ENCODE measurements around the gene YWHAQ. TPM values are rescaled to one million over a fixed set of nuclear protein-coding genes. Genes with fewer than 3 reads are reported as not detected.
"Not testable (repeated sequence)": the region's sequence is repeated elsewhere in the genome, so short reads cannot be mapped to it uniquely, and the experiment has no call there.

YWHAQ gene
- total RNA-seq, 1 donor from 2014 or later, result 311 TPM

DNA sequence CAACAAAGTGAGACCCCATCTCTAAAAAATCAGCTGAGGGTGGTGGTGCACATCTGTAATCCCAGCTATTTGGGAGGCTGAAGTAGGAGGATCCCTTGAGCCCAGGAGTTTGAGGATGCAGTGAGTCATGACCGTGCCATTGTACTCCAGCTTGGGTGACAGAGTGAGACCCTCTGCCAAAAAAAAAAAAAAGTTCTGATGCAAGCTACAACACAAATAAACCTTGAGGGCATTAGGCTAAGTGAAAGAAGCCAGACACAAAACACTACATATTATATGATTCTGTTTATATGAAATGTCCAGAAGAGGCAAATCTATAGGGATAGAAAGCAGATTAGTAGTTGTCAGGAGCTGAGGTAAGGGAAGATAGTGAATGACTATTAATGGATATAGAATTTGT, 13.0 kb downstream of the YWHAQ start:
- H3K9me3 Mint-ChIP-seq, result no peaks in the 10 kb centered on the region
- peak overlapping the region; percentile 36 for H3K27ac Mint-ChIP-seq
- no peak for DNase-seq (ENCODE audit: low spot score)
- peaks cover 48% of the 10 kb centered on the region for H3K36me3 Mint-ChIP-seq (ENCODE audit: low read depth)
- intact Hi-C loops (cut with micrococcal nuclease), result loop anchor here (1.0 kb wide), 1 partner anchor 9 kb away; no protein-coding TSS in a partner anchor
- H3K4me3 Mint-ChIP-seq, result no peak overlapping the region
- H3K27me3 Mint-ChIP-seq (ENCODE audit: insufficient read depth), result no peaks in the 10 kb centered on the region
- peaks cover 94% of the 10 kb centered on the region for H3K4me1 Mint-ChIP-seq (ENCODE audit: low read depth)

- Mint-ChIP-seq H3K27me3 (ENCODE audit: insufficient read depth) (no peaks in the 10 kb centered on the region), H3K4me1 (ENCODE audit: low read depth) (peaks cover 96% of the 10 kb centered on the region), H3K9me3 (no peaks in the 10 kb centered on the region), H3K27ac (peak overlapping the region; percentile 51), H3K4me3 (no peak overlapping the region), H3K36me3 (ENCODE audit: low read depth) (peaks cover 49% of the 10 kb centered on the region)
- intact Hi-C loops (cut with micrococcal nuclease), result no loop called here
- no peak for DNase-seq (ENCODE audit: low spot score)
These were observed 13.5 kb downstream of the YWHAQ start for GRCh38 chr2:9617296-9617695.

- no peak for DNase-seq (ENCODE audit: low spot score)
- Mint-ChIP-seq H3K27ac (no peak overlapping the region), H3K4me3 (no peak overlapping the region), H3K4me1 (ENCODE audit: low read depth) (peaks cover 93% of the 10 kb centered on the region), H3K27me3 (ENCODE audit: insufficient read depth) (no peaks in the 10 kb centered on the region), H3K9me3 (no peaks in the 10 kb centered on the region), H3K36me3 (ENCODE audit: low read depth) (peaks cover 50% of the 10 kb centered on the region)
- intact Hi-C loops (cut with micrococcal nuclease), result no loop called here
These were observed 16.2 kb downstream of the YWHAQ start for GRCh38 chr2:9614562-9614961.

DNA sequence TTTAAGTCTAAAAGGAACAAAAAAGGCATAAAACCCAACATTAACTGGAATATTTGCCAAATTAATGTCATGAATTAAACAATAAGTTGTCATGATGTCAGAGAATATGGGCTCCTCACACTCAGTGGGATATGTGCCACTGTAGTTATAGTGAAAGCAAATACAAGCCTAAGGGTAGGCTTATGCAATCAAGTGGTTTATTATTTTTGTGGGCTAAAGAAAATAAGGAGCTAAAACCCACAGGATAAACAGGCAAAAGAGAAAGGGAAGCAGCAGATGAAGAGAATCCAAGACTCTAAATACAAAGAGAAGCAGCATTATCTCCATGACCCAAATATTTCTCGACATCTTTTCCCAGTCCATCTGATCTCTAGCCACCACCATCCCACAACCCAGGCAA, 17.5 kb downstream of the YWHAQ start:
- no peaks in the 10 kb centered on the region for H3K9me3 Mint-ChIP-seq
- intact Hi-C loops (cut with micrococcal nuclease), result no loop called here
- H3K4me1 Mint-ChIP-seq (ENCODE audit: low read depth), result peaks cover 92% of the 10 kb centered on the region
- peaks cover 50% of the 10 kb centered on the region for H3K36me3 Mint-ChIP-seq (ENCODE audit: low read depth)
- DNase-seq (ENCODE audit: low spot score), result no peak
- H3K4me3 Mint-ChIP-seq, result no peak overlapping the region
- H3K27me3 Mint-ChIP-seq (ENCODE audit: insufficient read depth), result no peaks in the 10 kb centered on the region
- H3K27ac Mint-ChIP-seq, result no peak overlapping the region

DNA sequence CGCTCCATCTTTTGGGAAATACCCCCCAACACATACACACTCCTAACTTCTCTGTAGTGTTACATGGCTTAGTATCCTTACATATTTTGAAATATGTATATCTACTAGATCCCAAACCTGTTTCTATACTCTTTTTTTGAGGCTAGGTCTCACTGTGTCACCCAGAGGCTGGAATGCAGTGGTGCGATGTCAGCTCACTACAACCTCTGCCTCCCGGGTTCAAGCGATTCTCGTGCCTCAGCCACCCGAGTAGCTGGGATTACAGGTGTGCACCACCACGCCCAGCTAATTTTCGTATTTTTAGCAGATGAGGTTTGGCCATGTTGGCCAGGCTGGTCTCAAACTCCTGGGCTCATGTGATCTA, 19.3 kb downstream of the YWHAQ start:
- H3K4me1 Mint-ChIP-seq (ENCODE audit: low read depth), result peaks cover 89% of the 10 kb centered on the region
- H3K36me3 Mint-ChIP-seq (ENCODE audit: low read depth), result peaks cover 47% of the 10 kb centered on the region
- H3K27ac Mint-ChIP-seq; DNase-seq (ENCODE audit: low spot score); H3K27me3 Mint-ChIP-seq (ENCODE audit: insufficient read depth); H3K9me3 Mint-ChIP-seq; intact Hi-C loops (cut with micrococcal nuclease); H3K4me3 Mint-ChIP-seq: not testable (repeated sequence)

DNA sequence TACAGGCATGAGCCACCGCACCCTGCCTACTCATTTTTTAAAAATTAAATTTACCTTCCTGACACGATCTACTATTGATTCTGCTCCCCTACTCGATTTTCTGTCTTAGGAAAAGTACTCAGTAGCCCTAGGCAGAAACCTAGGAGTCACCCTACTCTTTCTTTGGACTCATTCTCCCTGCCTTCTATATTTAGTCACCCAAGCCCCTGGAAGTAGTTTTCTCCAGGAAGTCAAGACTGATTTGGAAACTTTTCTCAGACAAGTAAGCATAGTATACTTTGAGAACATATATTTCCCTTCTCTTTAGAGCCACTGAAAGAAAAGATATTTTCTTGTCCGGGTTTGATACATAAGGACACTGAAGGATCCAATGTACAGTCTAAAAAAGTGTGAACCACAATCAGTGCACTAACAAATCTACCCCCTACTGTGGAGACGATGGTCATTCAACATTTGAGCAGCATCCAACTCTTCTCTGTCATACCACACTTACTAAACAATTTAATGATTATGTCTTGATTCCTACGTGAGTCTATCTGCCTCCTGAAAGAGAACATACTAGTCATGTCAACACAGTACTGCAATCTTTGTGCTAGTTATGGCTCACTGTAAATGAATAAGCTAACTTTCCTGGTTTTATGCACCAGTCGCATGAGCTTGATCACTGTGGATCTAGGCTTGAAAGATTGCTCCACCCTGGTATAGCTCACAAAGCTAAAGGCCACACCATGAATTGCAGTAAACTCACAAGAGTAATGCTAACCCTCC, 19.8 kb downstream of the YWHAQ start:
- Mint-ChIP-seq H3K9me3 (no peaks in the 10 kb centered on the region), H3K4me1 (ENCODE audit: low read depth) (peaks cover 85% of the 10 kb centered on the region), H3K4me3 (no peak overlapping the region), H3K27me3 (ENCODE audit: insufficient read depth) (no peaks in the 10 kb centered on the region), H3K36me3 (ENCODE audit: low read depth) (peaks cover 45% of the 10 kb centered on the region), H3K27ac (peak overlapping the region; percentile 42)
- no peak for DNase-seq (ENCODE audit: low spot score)
- intact Hi-C loops (cut with micrococcal nuclease), result no loop called here

DNA sequence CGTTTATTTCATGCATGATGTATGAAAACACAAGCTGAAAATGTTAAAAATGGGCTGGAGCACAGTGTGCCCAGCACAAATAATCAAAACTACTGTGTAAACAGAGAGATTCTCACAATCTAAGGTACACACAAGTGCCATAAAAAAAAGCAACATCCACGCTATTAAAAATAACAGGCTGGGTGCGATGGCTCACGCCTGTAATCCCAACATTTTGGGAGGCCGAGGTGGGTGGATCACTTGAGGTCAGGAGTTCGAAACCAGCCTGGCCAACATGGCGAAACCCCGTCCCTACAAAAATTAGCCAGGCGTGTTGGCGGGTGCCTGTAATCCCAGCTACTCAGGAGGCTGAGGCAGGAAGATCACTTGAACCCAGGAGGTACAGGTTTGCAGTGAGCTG, 22.3 kb downstream of the YWHAQ start:
- Mint-ChIP-seq H3K4me3 (peak overlapping the region; percentile 75), H3K27ac (peak overlapping the region; percentile 86), H3K4me1 (ENCODE audit: low read depth) (peaks cover 72% of the 10 kb centered on the region), H3K36me3 (ENCODE audit: low read depth) (peaks cover 40% of the 10 kb centered on the region)
- not testable (repeated sequence) for DNase-seq (ENCODE audit: low spot score); H3K27me3 Mint-ChIP-seq (ENCODE audit: insufficient read depth); H3K9me3 Mint-ChIP-seq
- intact Hi-C loops (cut with micrococcal nuclease), result loop anchor here (1.0 kb wide), 10 partner anchors 10 to 174 kb away; partner anchors contain the start of gene IAH1

GRCh38 chr2:9602412-9602811, 28.4 kb downstream of the YWHAQ start:
- Mint-ChIP-seq H3K36me3 (ENCODE audit: low read depth) (peaks cover 56% of the 10 kb centered on the region), H3K27ac (no peak overlapping the region), H3K4me3 (no peak overlapping the region), H3K27me3 (ENCODE audit: insufficient read depth) (no peaks in the 10 kb centered on the region), H3K9me3 (peaks cover 14% of the 10 kb centered on the region), H3K4me1 (ENCODE audit: low read depth) (peaks cover 30% of the 10 kb centered on the region)
- intact Hi-C loops (cut with micrococcal nuclease), result no loop called here
- DNase-seq (ENCODE audit: low spot score), result no peak

GRCh38 chr2:9601397-9601796, 29.4 kb downstream of the YWHAQ start:
- H3K27me3 Mint-ChIP-seq (ENCODE audit: insufficient read depth), result no peaks in the 10 kb centered on the region
- H3K4me1 Mint-ChIP-seq (ENCODE audit: low read depth), result peaks cover 35% of the 10 kb centered on the region
- H3K27ac Mint-ChIP-seq, result no peak overlapping the region
- DNase-seq (ENCODE audit: low spot score), result no peak
- intact Hi-C loops (cut with micrococcal nuclease), result no loop called here
- peaks cover 14% of the 10 kb centered on the region for H3K9me3 Mint-ChIP-seq
- peaks cover 57% of the 10 kb centered on the region for H3K36me3 Mint-ChIP-seq (ENCODE audit: low read depth)
- no peak overlapping the region for H3K4me3 Mint-ChIP-seq

- Mint-ChIP-seq H3K36me3 (ENCODE audit: low read depth) (peaks cover 52% of the 10 kb centered on the region), H3K9me3 (peaks cover 12% of the 10 kb centered on the region), H3K4me1 (ENCODE audit: low read depth) (peaks cover 43% of the 10 kb centered on the region), H3K4me3 (no peak overlapping the region), H3K27me3 (ENCODE audit: insufficient read depth) (no peaks in the 10 kb centered on the region), H3K27ac (no peak overlapping the region)
- intact Hi-C loops (cut with micrococcal nuclease), result loop anchor here (10.0 kb wide), 1 partner anchor 845 kb away; the partner anchor contains the start of gene ODC1
- DNase-seq (ENCODE audit: low spot score), result no peak
These were observed 31.4 kb downstream of the YWHAQ start for GRCh38 chr2:9599430-9599829.

DNA sequence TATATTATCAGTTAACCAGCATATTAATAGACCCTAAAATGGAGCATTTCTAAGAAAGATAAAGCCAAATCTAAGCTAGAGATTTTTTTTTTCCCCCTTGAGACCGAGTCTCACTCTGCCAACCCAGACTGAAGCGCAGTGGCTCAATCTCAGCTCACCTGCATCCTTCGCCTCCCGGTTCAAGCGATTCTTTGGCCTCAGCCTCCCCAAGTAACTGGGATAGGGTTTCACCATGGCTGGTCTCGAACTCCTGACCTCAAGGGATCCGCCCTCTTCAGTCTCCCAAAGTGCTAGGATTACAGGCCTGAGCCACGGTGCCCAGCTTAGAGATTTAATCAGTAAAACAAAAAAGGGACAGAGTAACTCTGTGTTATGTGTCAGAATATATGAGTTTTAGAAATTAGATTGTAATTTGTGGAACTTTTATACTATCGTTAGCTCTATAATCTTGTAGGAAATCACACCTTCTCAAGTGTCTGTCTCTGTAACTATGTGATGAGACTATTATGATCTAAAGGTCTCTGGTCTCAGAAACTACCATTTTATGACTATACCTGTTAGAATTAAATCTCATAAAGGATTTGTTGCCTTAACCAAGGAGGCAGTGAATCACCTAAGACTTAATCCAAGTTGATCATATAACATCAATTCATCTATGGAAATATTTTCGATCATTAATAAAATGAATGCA, 34.0 kb downstream of the YWHAQ start:
- peaks cover 47% of the 10 kb centered on the region for H3K36me3 Mint-ChIP-seq (ENCODE audit: low read depth)
- peaks cover 56% of the 10 kb centered on the region for H3K4me1 Mint-ChIP-seq (ENCODE audit: low read depth)
- H3K4me3 Mint-ChIP-seq, result no peak overlapping the region
- no peak for DNase-seq (ENCODE audit: low spot score)
- peaks cover 10% of the 10 kb centered on the region for H3K9me3 Mint-ChIP-seq
- peak overlapping the region; percentile 52 for H3K27ac Mint-ChIP-seq
- intact Hi-C loops (cut with micrococcal nuclease), result loop anchor here (10.0 kb wide), 1 partner anchor 848 kb away; the partner anchor contains the start of gene ODC1
- H3K27me3 Mint-ChIP-seq (ENCODE audit: insufficient read depth), result no peaks in the 10 kb centered on the region

GRCh38 chr2:9595746-9596145, 35.1 kb downstream of the YWHAQ start:
- H3K27me3 Mint-ChIP-seq (ENCODE audit: insufficient read depth), result no peaks in the 10 kb centered on the region
- intact Hi-C loops (cut with micrococcal nuclease), result loop anchor here (10.0 kb wide), 1 partner anchor 849 kb away; the partner anchor contains the start of gene ODC1
- peak overlapping the region; percentile 71 for H3K27ac Mint-ChIP-seq
- no peak for DNase-seq (ENCODE audit: low spot score)
- H3K36me3 Mint-ChIP-seq (ENCODE audit: low read depth), result peaks cover 54% of the 10 kb centered on the region
- peaks cover 67% of the 10 kb centered on the region for H3K4me1 Mint-ChIP-seq (ENCODE audit: low read depth)
- peaks cover 10% of the 10 kb centered on the region for H3K9me3 Mint-ChIP-seq
- peak overlapping the region; percentile 39 for H3K4me3 Mint-ChIP-seq

DNA sequence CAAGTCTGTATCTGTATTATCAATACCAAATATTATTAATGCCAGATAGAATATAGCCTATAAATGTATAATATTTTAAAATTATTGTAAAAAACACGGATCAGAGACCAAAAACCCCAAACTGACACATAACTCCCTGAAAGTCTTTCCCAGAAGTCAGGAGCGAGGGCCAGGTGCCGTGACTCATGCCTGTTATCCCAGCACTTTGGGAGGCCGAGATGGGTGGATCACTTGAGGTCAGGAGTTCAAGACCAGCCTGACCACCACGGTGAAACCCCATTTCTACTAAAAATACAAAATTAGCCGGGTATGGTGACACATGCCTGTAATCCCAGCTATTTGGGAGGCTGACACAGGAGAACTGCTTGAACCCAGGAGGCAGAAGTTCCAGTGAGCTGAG, 35.5 kb downstream of the YWHAQ start:
- not testable (repeated sequence) for H3K4me3 Mint-ChIP-seq; DNase-seq (ENCODE audit: low spot score)

More for the DNA sequence above, 35.5 kb downstream of the YWHAQ start:
- H3K36me3 Mint-ChIP-seq (ENCODE audit: low read depth), result peaks cover 53% of the 10 kb centered on the region
- not testable (repeated sequence) for H3K9me3 Mint-ChIP-seq; H3K27me3 Mint-ChIP-seq (ENCODE audit: insufficient read depth)
- intact Hi-C loops (cut with micrococcal nuclease), result loop anchor here (10.0 kb wide), 1 partner anchor 850 kb away; the partner anchor contains the start of gene ODC1
- peak overlapping the region; percentile 85 for H3K27ac Mint-ChIP-seq
- H3K4me1 Mint-ChIP-seq (ENCODE audit: low read depth), result peaks cover 71% of the 10 kb centered on the region
